ENCODE measurements around the gene BPIFB3. TPM values are rescaled to one million over a fixed set of nuclear protein-coding genes. Genes with fewer than 3 reads are reported as not detected.

The BPIFB3 gene
- total and polyA plus RNA-seq, 2 experiments from 2014 or later: not detected

- H2AFZ ChIP-seq: no peak overlapping the region
- H3K4me3 ChIP-seq: no peak overlapping the region
- no peaks in the 10 kb centered on the region for H3K4me1 ChIP-seq (ENCODE audit: insufficient read depth)
- DNase-seq (ENCODE audit: low spot score): no peak
- TF ChIP-seq CTCF (IDR thresholded peaks at IDR 0.05; ENCODE audit: poor library complexity) (no peak), EZH2 (IDR thresholded peaks at IDR 0.05; ENCODE audit: borderline replicate concordance) (no peak), EZH2phosphoT487 (IDR thresholded peaks at IDR 0.05; ENCODE audit: low read depth, severe bottlenecking, unreplicated experiment) (no peak)
- H3K27ac ChIP-seq: no peak overlapping the region
- H3K36me3 ChIP-seq (replicated peaks; ENCODE audit: insufficient read depth, low read depth): no peaks in the 10 kb centered on the region
- no peaks in the 10 kb centered on the region for H4K20me1 ChIP-seq (ENCODE audit: insufficient read depth, poor library complexity, severe bottlenecking)
- WGBS (ENCODE audit: low lambda C conversion rate, missing lambda C conversion rate): 82% methylated on average over 8 of the region's 8 CpGs
- H3K79me2 ChIP-seq: no peaks in the 10 kb centered on the region
- H3K27me3 ChIP-seq: peaks cover 2% of the 10 kb centered on the region
- H3K9me2 ChIP-seq (replicated peaks; ENCODE audit: insufficient read depth): no peaks in the 10 kb centered on the region
- no peaks in the 10 kb centered on the region for H3K9me3 ChIP-seq (ENCODE audit: low read depth)
- no peak overlapping the region for H3K4me2 ChIP-seq
These were observed 47.6 kb upstream of the BPIFB3 start for GRCh38 chr20:33005908-33006775.

GRCh38 chr20:33006776-33007375, 46.8 kb upstream of the BPIFB3 start:
- no peaks in the 10 kb centered on the region for H3K36me3 ChIP-seq (replicated peaks; ENCODE audit: insufficient read depth, low read depth)
- no peaks in the 10 kb centered on the region for H3K9me2 ChIP-seq (replicated peaks; ENCODE audit: insufficient read depth)
- WGBS (ENCODE audit: low lambda C conversion rate, missing lambda C conversion rate): 89% methylated on average over 8 of the region's 8 CpGs

GRCh38 chr20:33007376-33008335, 46.0 kb upstream of the BPIFB3 start, which contains the start of gene BPIFB2:
Gene BPIFB2, plus strand, starts transcription at chr20:33007704. Its CDS starts 871 bp downstream, at chr20:33008575.
- H3K27ac ChIP-seq: no peak within 1 kb of the TSS
- WGBS (ENCODE audit: low lambda C conversion rate, missing lambda C conversion rate): 84% methylated on average over 11 of the region's 11 CpGs
- DNase-seq (ENCODE audit: low spot score): no peak
- H3K36me3 ChIP-seq (replicated peaks; ENCODE audit: insufficient read depth, low read depth): no peaks in the 10 kb centered on the region
- no peak for TF ChIP-seq EZH2 (IDR thresholded peaks at IDR 0.05; ENCODE audit: borderline replicate concordance)
- TF ChIP-seq CTCF (IDR thresholded peaks at IDR 0.05; ENCODE audit: poor library complexity): no peak
- no peak for TF ChIP-seq EZH2phosphoT487 (IDR thresholded peaks at IDR 0.05; ENCODE audit: low read depth, severe bottlenecking, unreplicated experiment)
- H4K20me1 ChIP-seq (ENCODE audit: insufficient read depth, poor library complexity, severe bottlenecking): no peaks in the 10 kb centered on the region
- H3K79me2 ChIP-seq: no peaks in the 10 kb centered on the region
- no peaks in the 10 kb centered on the region for H3K4me1 ChIP-seq (ENCODE audit: insufficient read depth)
- no peak within 1 kb of the TSS for H3K4me3 ChIP-seq
- H2AFZ ChIP-seq: no peak within 1 kb of the TSS
- H3K27me3 ChIP-seq: peaks cover 14% of the 10 kb centered on the region
- no peaks in the 10 kb centered on the region for H3K9me3 ChIP-seq (ENCODE audit: low read depth)
- no peak within 1 kb of the TSS for H3K4me2 ChIP-seq
- H3K9me2 ChIP-seq (replicated peaks; ENCODE audit: insufficient read depth): no peaks in the 10 kb centered on the region

More at GRCh38 chr20:33006776-33007375, 46.8 kb upstream of the BPIFB3 start:
- Histone ChIP-seq H3K4me1 (ENCODE audit: insufficient read depth) (no peaks in the 10 kb centered on the region), H3K79me2 (no peaks in the 10 kb centered on the region), H3K27me3 (peaks cover 6% of the 10 kb centered on the region), H3K27ac (no peak overlapping the region), H3K4me2 (no peak overlapping the region), H3K4me3 (no peak overlapping the region), H3K9me3 (ENCODE audit: low read depth) (no peaks in the 10 kb centered on the region), H2AFZ (no peak overlapping the region), H4K20me1 (ENCODE audit: insufficient read depth, poor library complexity, severe bottlenecking) (no peaks in the 10 kb centered on the region)
- no peak for DNase-seq (ENCODE audit: low spot score)
- TF ChIP-seq EZH2 (IDR thresholded peaks at IDR 0.05; ENCODE audit: borderline replicate concordance) (no peak), EZH2phosphoT487 (IDR thresholded peaks at IDR 0.05; ENCODE audit: low read depth, severe bottlenecking, unreplicated experiment) (no peak)
